Measurements from ENCODE around the gene KLC3.
"Not testable (repeated sequence)": the region's sequence is repeated elsewhere in the genome, so short reads cannot be mapped to it uniquely, and the experiment has no call there.

The KLC3 gene

DNA sequence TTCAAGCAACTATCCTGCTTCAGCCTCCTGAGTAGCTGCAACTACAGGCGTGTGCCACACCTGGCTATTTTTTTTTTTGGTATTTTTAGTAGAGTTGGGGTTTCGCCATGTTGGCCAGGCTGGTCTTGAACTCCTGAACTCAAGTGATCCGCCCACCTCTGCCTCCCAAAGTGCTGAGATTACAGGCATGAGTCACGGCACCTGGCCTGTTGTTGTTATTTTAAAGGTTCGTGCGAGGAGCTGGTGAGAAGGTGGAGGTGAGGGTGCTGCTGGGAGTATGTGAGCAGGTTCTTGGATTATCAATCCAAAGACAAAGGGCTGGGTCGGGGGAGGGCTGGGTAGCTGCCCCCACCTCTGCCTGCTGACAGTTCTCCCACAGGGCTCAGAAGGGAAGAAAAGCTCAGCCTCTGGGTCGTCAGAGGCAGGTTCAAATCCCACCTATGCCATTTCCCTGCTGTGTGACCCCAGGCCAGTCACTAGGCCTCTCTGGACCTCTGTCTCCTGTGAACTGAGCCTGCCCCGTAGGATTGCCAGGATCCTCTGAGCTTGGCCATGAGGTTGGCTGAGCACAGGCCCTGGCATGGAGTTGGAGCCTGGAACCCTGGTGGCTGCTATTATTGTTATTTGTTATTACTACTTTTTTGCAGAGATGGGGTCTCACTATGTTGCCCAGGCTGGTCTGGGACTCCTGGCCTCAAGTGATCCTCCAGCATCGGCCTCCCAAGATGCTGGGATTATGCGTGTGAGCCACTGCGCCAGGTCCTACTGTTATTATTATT is 19.4 kb upstream of the KLC3 start:
- no peak for DNase-seq

DNA sequence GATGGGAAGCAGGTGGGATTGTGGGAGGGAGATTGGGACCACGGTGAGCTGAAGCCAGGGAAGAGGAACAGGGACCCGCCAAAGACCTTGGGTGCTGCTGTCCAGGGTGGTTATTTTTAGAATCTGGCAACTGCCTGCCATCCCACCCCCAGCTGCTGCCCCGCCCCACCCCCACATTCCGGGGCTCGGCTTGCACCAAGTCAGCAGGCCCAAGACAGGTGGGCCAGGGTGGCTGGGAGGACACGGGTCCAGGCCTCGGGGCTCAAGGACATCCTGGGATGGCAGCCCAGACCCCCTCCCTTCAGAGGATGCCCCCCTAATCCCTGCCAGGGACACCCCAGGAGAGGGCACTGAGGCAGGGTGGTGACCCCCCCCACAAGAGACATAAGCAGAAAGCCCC is 18.7 kb upstream of the KLC3 start:
- no peak for DNase-seq

DNA sequence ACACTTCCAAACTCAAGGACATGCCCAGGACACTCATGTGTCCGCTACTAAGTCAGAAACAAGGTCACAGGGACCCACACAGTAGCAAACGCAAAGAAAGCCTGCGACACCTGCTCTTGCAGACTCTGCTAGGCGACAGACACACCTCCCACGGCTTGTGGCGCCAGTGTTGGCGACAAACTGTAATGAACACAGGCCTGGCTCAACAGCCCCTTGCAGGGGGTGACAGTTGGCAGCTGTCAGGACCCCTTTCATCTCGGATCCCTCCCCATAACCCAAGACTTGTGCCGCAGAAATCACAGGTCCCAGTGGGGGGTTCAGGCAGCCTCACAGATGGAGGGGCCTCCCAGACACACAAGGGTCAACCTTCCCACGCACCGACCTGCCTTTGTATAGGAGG is 18.2 kb upstream of the KLC3 start:
- DNase-seq = peak; percentile 68

DNA sequence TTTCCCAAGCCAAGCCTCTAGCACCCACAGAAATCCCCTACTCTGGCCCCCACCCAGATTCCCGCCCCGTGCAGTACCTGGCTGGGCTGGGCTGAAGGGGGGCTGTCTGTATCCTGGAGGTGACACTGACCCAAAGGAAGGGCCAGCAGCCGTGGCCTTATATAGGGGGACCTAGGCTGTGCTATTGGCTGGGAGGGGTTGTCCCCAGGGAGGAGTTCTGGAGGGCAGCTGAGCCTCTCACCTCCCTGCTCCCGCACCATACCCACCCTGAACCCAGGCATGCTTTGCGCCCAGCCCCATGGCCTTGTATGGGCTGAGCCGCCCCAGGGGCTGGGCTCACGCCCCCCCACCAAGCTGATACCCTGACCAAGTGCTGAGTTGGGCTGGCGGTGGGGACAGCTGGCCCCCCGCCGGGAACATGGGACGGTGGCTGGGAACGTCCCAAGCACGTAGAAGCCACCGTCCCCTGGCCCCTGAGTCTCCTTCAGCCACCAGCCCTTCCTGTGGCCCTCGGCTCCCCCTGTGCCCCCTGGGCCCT is 17.7 kb upstream of the KLC3 start, which contains the start of gene CKM:
TSS of gene CKM (minus strand) at position 132 of the 538 bp plus-strand sequence. CDS start 3,162 bp downstream, outside the sequence.
- no peak for DNase-seq

DNA sequence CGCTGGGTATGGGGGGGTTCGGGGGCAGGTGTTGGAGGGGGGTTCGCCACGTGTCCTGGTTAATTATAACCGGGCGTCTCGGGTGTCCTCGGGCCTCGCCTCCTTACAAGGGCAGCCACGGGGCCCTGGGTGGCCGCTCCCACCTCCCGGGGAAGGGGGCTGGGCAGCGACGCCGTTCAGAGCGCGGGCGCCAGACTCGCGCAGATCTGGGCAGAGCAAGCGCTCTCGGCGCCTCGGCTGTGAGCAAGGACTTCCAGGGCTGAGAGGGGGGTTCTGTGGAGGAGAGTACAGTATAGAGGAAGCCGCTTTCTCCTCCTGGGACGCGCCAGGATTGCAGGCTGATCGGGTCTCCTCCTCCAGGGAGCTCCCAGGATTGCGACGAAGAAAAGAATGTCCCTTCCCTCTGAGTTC is 16.9 kb upstream of the KLC3 start:
- peak; percentile 60 for DNase-seq

DNA sequence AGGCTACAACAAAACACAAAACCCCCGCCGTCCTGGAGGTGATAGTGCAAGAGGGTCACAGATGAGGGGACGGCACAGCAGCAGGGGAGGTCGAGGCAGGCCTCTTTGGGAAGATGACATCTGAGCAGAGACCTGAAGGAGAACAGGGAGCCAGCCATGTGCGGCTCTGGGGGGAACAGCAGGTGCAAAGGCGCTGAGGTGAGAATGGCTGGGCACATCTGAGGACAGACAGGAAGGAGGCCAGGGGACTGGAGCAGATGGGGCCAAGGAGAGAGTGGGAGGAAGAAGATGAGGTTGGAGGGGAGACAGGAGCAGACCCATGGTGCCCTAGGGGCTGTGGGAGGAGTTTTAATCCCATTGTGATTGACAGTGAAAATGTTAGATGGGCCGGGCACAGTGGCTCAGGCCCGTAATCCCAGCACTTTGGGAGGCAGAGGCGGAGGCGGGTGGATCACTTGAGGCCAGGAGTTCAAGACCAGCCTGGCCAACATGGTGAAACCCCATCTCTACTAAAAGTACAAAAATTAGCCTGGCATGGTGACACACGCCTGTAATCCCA is 16.1 kb upstream of the KLC3 start:
- no peak for DNase-seq

DNA sequence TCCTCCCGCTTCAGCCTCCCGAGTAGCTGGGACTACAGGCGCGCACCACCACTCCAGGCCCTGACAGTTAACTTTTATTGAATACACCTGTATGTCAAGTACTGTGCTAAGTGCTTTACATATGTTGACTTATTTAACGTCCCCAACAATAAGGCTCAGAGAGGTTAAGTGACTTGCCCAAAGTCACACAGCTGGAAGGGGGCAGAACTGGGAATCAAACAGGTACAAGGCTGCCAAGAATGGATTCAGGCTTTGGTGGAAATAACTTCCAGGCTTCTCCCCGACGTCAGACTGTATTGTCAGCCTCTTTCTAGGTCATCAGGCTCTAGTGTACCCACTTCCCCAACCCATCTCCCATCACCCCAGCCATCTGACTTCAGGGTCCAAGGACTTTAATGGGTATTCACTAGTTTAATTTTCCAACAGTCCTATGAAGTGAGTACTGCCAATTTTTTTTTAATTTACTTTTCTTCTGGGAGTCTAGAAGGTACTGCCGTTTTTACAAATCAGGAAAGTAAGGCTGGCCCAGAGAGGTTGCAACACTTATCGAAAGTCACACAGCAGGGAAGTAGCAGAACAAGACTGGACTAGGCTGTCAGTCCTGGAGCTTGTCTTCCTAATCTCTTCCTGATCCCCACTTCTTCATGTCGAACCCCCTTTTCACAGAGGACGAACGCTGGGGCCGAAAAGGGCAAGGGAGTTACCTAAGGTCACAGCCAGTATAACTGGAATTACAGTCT is 13.0 kb upstream of the KLC3 start:
- DNase-seq = no peak

DNA sequence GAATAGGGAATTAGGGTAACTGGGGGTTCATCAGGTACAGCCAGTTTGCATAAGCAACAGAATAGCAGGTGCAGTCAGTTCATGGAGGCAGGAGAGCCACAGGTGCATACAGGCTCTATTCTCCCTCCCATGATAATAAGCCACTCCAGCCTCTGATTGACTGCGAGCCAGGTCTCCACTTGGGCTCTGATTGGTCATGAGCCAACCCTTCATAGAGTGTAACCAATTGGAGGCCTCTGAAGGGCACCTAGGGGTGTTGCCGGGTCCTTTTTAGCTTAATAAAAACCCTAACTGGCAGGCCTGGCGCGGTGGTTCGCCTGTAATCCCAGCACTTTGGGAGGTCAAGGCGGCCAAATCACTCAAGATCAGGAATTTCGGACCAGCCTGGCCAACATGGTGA is 9.1 kb upstream of the KLC3 start:
- no peak for DNase-seq

DNA sequence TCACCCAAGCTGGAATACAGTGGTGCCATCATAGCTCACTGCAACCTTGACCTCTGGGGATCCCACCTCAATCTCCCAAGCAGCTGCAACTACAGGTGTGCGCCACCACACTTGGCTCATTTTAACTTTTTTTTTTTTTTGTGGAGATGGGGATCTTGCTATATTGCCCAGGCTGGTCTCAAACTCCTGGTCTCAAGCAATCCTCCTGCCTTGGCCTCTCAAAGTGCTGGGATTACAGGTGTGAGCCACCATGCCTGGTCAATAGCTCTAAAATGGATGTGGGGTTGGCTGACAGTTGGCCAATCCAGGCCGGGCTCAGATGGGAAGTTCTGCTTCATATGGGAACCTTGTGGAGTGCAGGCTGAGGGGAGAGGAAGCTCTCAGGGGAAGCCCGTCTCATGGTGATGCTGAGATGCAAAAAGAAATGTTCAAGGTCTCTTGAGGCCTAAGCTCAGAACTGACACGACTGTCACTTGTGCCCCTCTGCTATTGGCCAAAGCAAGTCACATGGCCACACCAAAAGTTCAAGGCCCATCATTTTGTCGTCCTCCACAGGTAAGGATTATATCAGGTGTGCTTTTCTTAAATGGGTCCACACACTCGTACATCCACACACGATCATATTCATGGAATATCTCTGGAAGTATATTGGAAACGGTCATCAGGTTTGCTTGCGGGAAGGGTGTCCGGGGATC is 6.8 kb upstream of the KLC3 start:
- DNase-seq = no peak

DNA sequence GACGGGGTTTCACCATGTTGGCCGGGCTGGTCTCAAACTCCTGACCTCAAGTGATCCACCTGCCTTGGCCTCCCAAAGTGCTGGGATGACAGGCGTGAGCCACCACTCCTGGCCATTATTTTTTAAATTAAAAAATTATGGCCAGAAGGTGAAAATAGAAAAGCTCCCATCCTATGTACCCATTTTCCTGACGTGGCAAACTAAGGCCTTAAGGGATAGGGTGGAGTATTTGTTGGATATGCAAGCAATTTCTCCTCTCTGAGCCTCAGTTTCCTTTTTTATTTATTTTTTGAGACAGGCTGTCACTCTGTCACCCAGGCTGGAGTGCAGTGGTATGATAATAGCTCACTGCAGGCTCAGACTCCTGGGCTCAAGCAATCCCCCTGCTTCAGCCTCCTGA is 5.7 kb upstream of the KLC3 start:
- DNase-seq = not testable (repeated sequence)

DNA sequence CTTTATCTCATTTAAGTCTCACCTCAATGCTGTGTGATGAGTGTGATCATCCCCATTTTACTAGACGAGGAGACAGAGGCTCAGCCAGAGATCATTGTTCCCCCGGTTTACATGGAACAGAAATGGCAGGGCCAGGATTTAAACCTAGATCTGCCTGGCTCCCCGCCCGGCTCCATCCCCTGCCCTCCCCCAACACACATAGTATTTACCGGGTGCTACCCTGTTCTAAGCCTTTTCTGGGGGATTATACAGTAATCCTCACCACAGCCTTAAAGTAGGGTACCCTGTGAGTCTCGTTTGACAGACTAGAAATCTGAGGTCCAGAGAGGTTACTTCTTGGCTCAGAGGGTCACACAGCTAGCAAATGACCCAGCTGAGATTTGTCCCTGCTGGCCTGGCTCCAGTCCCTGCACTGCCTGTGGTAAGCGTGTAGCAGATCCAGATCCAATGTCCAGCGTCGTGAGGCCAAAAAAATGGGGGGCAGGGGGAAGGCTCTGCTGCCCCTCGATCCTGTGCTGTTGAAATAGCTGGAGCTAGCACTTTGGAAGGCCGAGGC is 3.8 kb upstream of the KLC3 start:
- no peak for DNase-seq

DNA sequence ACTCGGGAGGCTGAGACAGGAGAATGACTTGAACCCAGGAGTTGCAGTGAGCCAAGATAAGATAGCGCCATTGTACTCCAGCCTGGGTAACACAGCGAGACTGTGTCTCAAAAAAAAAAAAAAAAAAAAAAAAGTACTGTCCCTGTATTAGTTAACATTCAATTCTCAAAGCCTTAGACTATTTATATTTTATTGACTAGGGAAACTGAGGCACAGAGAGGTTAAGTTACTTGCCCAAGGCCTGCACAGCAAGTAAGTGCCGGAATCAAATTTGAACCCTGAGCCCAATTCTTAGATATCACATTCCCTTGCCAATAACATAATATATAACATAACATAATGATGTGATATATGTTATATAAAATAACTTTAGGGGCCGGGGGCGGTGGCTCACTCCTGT is 921 bp upstream of the KLC3 start:
- no peak for DNase-seq

DNA sequence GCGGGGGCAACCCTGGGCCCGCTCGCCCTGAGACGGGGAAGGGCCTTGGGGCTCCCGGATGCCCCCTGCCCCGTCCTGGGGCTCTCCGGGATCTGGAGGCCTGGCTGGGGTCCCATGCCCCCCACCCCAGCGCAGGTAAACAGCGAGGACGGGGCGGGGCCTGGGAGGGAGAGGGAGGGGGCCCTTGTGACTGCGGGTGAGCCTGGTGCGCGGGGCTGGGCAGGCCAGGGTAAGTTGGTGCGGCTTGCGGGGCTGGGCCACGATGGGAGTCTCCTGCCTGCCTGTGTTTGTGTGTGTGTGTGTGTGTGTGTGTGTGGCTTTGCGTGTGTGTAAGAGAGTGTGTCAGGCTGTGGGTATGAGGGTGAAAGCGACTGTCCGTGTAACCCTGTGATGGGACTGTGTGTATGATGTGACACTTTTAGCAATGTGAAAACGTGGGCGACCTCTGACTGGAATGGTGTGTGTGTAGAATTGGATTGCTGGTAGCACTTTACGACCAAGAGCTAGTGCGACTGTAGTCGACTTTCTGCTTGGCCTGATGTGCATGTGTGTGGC is 426 bp downstream of the KLC3 start:
- DNase-seq = no peak

DNA sequence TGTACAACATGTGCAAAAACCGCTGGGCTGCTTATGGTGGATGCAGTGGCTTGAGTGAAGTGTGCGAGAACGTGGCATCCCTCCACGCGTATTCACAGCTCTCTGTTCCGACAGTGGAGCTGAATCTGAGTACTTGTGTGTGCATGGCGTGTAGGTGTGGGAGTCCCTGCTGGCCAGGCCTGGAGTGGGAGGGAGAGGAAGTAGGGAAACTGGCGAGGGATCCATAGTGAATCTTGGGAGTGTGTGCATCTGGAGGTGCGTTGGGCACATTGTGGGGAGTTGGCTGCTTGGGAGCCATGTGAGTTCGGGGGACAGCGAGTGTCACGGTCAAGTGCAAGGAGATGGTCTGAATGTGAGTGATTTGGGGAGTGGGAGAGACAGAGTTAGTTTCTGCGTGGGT is 2.4 kb downstream of the KLC3 start:
- DNase-seq = no peak

DNA sequence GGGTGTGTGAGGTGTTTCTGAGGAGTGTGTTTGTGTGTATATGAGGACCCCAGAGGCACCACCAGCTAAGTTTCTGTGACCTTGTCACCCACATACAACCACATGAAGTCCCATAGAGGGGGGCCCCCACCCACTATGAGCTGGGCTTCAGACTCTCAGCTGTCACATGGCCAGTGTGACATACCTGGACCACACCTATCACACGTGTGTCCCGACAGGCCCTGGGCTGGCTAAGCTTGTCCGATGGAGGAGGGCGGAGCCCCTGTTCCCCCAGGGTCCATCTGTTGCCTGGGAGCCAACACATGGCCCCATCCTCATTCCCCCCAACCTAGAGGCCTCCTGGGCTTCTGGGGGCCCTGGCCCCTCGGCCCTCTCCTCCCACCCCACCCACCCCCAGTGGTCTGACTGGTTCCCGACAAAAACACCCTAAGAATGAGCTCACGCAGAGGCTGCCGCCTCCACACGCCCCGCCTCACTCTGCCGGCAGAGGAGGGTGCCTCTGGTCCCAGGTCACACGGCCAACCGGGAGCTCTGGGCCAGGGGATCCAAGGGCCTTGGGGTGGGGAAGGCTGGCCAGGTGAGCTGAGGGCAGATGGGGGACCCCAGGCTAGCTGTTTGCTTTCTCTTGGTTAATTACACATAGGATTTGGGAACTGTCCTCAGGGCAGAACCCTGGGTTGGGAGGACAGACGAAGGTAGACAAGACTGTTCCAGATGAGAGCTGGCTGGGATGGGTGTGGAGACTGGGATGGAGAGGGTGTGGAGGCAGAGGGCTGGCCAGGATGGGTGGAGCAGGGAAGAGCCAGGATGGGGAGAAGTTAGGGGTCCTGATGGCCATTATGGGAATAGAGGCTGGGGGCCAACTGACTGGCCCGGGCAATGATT is 4.3 kb downstream of the KLC3 start:
- DNase-seq = no peak

DNA sequence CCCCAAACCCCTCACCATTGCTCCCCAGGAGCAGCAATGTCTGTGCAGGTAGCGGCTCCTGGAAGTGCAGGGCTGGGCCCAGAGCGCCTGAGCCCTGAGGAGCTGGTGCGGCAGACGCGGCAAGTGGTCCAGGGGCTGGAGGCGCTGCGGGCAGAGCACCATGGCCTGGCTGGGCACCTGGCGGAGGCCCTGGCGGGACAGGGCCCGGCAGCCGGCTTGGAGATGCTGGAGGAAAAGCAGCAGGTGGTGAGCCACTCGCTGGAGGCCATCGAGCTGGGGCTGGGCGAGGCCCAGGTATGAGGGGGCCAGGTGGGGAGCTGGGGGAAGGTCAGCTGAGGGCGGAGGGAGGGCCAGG is 4.9 kb downstream of the KLC3 start:
- no peak for DNase-seq

DNA sequence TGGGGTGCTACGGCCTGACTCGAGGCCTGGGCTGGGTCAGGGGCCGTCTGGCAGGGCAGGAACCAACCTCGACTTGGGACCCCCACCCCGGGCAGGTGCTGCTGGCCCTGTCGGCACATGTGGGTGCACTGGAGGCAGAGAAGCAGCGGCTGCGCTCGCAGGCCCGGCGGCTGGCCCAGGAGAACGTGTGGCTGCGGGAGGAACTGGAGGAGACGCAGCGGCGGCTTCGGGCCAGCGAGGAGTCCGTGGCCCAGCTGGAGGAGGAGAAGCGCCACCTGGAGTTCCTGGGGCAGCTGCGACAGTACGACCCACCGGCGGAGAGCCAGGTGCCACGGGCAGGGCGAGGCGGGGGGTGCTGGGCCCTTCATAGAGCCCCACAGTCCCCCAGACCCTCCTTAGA is 5.9 kb downstream of the KLC3 start:
- DNase-seq = no peak

DNA sequence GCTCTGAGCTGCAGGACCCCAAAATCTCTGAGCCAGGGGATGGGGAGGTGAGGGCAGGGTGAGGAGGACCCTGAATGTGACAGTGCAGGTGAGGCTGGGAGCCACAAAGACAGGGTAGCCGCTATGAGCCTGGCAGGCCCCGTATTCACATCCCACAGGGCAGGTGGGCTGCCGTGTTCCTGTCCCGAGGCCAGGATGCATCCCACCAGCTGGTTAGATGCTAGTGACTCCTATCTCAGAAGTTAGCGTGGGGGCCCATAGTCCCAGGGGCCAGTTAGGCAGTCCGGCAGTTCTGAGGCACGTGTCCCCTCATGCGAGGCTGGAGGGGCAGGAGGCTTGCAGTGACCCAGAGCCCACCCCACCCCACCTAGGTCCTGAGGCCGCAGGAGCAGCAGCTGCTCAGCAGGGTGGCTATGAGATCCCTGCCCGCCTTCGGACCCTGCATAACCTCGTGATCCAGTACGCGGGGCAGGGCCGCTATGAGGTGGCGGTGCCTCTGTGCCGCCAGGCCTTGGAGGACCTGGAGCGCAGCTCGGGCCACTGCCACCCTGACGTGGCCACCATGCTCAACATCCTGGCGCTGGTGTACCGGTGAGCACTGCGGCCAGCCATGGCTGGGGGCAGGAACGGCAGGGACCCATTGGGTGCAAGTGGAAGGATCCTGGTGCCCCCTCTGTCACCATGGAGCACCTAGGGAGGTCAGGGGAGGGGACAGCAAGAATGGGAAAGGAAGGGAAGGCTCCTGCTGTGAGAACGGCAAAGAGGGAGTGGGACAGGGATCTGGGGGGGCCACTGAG is 7.2 kb downstream of the KLC3 start:
- DNase-seq = no peak

DNA sequence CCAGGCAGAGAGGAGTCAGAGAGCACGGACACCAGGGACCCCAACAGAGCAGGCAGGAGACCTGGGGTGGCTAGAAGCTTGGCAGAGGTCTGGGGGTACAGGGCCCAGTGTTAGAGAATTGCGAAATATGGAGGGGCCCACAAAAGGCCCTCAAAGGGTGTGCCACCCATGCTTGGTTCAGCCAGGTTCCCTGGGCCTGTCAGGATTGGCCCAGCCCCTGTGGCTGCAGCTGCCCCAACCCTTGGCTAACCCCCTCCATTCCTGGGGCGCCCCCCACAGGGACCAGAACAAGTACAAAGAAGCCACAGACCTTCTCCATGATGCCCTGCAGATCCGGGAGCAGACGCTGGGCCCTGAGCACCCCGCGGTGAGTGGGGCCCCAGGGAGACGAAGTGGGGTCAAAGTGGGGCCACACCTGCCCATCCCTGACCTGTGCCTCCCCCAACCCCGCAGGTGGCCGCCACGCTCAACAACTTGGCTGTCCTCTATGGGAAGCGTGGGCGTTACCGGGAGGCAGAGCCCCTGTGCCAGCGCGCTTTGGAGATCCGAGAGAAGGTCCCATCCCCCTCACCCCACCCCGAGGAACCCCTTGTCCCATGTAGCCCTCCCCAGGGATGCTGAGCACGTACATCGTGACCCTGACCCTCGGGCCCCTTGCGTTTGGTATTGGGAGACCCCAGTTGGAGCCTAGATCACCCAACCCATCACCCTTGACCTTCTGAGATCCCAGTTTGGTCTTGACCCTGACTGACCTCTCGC is 8.0 kb downstream of the KLC3 start:
- DNase-seq = no peak

DNA sequence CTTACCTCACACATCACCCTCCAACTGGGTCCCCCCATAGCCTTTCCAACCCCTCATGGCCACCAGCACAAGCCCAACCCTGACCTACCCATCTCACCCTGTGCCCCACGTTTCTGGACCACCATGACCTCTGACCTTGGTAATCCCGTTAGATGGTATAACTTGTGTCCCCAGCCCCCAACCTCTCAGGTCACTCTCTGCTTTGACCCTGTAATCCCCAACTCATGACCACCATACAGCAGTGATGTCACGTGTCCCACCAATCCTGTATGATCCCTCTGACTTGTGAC is 8.5 kb downstream of the KLC3 start:
- no peak for DNase-seq

All from eye (tissue), 1 donor.